A673 (cell line): ENCODE results near the gene COL1A1.

Experiments used
- CTCF ChIP-seq: fragments of 300-800, 200-600 bp; sonication (generic); conservative IDR thresholded peaks from 2 replicates; pipeline ENCODE4 v1.5.1; 2017; ENCODE audit warnings: low read depth, mild to moderate bottlenecking, antibody characterized with exemption, low read length, moderate library complexity, mixed read lengths
- EZH2 ChIP-seq: fragments of 200-600 bp; sonication (generic); IDR thresholded peaks from 2 replicates; pipeline ENCODE4 v1.6.1; 2017; ENCODE audit warnings: borderline replicate concordance, low read depth, mild to moderate bottlenecking, mixed read lengths, antibody characterized with exemption, low read length; ENCODE audit not compliant: poor library complexity, severe bottlenecking

- TF ChIP-seq CTCF (no peak), EZH2 (no peak)
Observed at GRCh38 chr17:50192618-50193291, 8.7 kb downstream of the COL1A1 start.
